ENCODE measurements around the gene ZC3H18.

The ZC3H18 gene

DNA sequence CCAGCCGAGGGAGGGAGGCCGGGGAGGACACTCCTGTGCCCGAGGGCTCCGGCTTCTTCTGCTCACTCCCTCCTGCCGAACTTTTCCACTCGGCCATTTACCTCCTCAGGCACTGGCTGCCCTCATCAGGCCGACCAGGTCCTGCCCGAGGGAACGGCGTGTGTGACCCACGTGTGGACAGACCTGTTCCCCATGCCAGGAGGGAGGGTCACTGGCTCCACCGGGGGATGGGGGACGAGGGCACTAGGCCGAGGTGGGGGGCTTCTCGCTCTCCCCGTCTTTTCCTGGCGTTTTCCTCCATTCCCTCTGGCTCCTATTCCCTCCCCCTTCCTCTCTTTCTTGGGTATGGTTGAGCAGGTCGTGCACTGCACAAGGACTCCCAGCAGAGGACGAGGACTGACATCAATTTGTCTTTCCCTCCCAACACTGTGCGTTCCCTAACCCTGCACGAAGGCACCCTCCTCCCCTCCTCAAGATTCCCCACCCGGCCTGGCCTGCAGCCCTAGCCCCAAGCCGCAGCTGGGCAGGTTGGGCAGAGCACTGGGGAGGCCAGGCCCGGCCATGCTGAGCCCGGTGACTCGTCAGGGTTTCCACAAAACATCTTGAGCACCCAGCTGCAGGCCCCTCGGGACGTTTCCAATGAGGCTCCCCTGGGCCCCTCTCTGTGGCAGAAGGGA lies 64.9 kb downstream of the ZC3H18 start:
- TF ChIP-seq EZH2 (IDR thresholded peaks at IDR 0.05) (no peak), FOXP2 (optimal IDR thresholded peaks at IDR 0.05; ENCODE audit: control extremely low read depth, extremely low read length, insufficient read depth) (no peak), POLR2AphosphoS5 (IDR thresholded peaks at IDR 0.05; ENCODE audit: borderline replicate concordance, low read depth, low read length) (no peak)
- no peaks in the 10 kb centered on the region for H3K9me3 ChIP-seq (ENCODE audit: low read depth, low read length)
- H3K36me3 ChIP-seq (ENCODE audit: insufficient read depth, low read length) = no peaks in the 10 kb centered on the region
- no peak overlapping the region for H3K4me3 ChIP-seq
- no peak overlapping the region for H3K27ac ChIP-seq
- no peak for DNase-seq (ENCODE audit: low read depth, low spot score)
- H3K9ac ChIP-seq (ENCODE audit: insufficient read length) = no peak overlapping the region

DNA sequence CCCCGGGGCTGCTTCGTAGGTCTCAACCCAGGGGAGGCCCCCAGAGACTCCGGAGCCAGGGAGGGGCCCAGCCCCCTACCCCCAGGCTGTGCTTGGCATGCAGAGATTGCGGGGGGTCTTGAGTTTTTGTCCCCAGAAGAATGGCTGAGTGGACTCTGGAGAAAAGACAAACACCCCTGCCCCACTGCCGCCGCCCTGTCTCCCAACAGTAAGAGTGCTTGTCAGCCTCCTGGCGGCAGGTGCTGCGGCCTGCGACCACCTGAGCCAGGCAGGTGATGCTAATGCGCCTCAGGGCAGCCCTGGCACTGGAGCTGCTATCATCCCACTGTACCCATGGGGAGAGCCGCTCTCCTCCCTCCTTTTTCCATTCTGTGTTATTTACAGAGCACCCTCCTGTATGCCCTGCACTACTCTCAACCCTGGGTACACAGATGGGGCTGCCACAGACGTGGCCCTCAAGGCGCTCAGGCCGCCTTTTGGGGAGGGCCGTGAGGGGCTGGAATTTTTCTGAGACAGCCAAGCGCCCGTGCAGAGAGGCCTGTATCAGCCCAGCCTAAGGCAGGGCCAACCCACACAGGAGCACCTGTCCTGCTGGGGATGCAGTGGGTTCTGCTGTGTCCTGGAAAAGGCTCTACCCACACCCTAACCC lies 65.6 kb downstream of the ZC3H18 start:
- Histone ChIP-seq H3K27ac (no peak overlapping the region), H3K9ac (ENCODE audit: insufficient read length) (no peak overlapping the region), H3K36me3 (ENCODE audit: insufficient read depth, low read length) (no peaks in the 10 kb centered on the region), H3K9me3 (ENCODE audit: low read depth, low read length) (no peaks in the 10 kb centered on the region), H3K4me3 (no peak overlapping the region)
- DNase-seq (ENCODE audit: low read depth, low spot score) = no peak
- TF ChIP-seq POLR2AphosphoS5 (IDR thresholded peaks at IDR 0.05; ENCODE audit: borderline replicate concordance, low read depth, low read length) = no peak
- TF ChIP-seq FOXP2 (optimal IDR thresholded peaks at IDR 0.05; ENCODE audit: control extremely low read depth, extremely low read length, insufficient read depth) = no peak
- no peak for TF ChIP-seq EZH2 (IDR thresholded peaks at IDR 0.05)

DNA sequence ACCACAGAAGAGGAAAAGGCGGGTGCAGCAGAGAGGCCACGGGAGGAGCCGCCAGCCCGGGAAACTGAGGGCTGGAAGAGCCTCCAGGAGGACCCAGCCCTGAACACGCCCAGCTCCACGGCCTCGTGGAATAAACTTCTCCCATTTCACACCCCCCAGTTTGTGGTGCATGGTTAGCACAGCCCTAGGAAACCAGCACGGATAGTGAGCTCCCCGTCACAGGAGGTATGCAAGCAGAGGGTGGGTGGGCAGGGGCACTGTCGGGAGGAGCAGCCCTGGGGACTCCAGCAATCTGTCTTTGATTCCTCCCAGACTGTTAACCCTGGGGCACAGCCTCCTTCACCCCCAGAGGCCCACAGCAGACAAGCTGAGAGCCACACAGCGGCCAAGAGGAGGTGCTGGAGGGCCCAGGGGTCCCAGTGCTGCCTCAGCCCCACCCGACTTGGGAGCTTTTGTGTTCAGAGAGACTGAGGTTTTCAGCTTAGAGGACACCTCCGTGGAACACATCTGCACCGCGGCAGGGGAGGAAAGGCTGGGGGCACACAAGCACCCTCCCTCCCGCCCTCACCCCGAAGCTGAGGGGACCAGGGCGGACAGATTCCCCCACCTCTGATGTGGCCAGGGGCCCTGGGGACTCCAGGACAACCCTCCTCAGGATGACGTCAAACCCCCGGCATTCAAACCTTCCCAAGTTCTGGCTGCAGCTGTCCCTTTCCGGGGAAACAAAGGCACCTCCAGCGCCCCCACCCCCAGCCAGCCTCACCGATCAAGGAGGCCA lies 66.5 kb downstream of the ZC3H18 start:
- no peak for DNase-seq (ENCODE audit: low read depth, low spot score)
- Histone ChIP-seq H3K36me3 (ENCODE audit: insufficient read depth, low read length) (no peaks in the 10 kb centered on the region), H3K9ac (ENCODE audit: insufficient read length) (no peak overlapping the region), H3K27ac (no peak overlapping the region), H3K4me3 (no peak overlapping the region), H3K9me3 (ENCODE audit: low read depth, low read length) (no peaks in the 10 kb centered on the region)
- TF ChIP-seq FOXP2 (optimal IDR thresholded peaks at IDR 0.05; ENCODE audit: control extremely low read depth, extremely low read length, insufficient read depth) (no peak), POLR2AphosphoS5 (IDR thresholded peaks at IDR 0.05; ENCODE audit: borderline replicate concordance, low read depth, low read length) (no peak), EZH2 (IDR thresholded peaks at IDR 0.05) (no peak)

DNA sequence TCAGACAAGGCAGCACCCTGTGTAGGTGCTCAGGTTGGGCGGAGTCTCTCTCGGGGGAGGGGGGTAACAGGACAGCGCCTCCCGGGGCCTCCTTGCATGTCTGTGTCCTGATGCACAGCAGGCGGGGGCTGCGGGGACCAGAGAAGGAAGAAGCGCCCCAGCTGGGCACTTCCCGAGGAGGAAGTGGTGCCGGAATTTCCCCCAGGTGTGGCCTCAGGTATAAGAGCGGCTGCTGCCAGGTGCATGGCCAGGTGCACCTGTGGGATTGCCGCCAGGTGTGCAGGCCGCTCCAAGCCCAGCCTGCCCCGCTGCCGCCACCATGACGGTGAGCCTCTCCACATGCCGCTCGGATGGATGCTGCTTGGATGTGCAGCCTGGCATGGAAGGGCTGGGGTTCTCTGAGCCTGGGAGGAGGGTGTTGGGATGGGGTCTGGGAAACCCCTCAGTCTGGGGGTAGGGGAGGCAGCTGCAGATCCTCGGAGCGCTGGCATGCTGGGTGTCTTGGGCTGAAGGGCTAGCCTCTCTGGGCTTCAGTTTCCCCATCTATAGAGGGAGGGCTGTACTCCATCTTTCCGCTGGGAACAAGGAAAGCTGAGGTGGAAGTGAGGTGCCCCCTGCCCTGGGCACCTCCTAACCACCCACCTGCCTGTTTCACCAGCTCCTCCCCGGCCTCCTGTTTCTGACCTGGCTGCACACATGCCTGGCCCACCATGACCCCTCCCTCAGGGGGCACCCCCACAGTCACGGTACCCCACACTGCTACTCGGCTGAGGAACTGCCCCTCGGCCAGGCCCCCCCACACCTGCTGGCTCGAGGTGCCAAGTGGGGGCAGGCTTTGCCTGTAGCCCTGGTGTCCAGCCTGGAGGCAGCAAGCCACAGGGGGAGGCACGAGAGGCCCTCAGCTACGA lies 68.4 kb downstream of the ZC3H18 start, which contains the start of gene IL17C:
IL17C (plus strand) TSS at position 250 of the 908 bp plus-strand sequence; CDS start at position 320, 70 bp downstream.
- Histone ChIP-seq H3K27ac (no peak within 1 kb of the TSS), H3K9me3 (ENCODE audit: low read depth, low read length) (no peaks in the 10 kb centered on the region), H3K36me3 (ENCODE audit: insufficient read depth, low read length) (no peaks in the 10 kb centered on the region), H3K4me3 (no peak within 1 kb of the TSS), H3K9ac (ENCODE audit: insufficient read length) (no peak within 1 kb of the TSS)
- no peak for TF ChIP-seq FOXP2 (optimal IDR thresholded peaks at IDR 0.05; ENCODE audit: control extremely low read depth, extremely low read length, insufficient read depth)
- TF ChIP-seq POLR2AphosphoS5 (IDR thresholded peaks at IDR 0.05; ENCODE audit: borderline replicate concordance, low read depth, low read length) = no peak
- no peak for TF ChIP-seq EZH2 (IDR thresholded peaks at IDR 0.05)
- no peak for DNase-seq (ENCODE audit: low read depth, low spot score)

DNA sequence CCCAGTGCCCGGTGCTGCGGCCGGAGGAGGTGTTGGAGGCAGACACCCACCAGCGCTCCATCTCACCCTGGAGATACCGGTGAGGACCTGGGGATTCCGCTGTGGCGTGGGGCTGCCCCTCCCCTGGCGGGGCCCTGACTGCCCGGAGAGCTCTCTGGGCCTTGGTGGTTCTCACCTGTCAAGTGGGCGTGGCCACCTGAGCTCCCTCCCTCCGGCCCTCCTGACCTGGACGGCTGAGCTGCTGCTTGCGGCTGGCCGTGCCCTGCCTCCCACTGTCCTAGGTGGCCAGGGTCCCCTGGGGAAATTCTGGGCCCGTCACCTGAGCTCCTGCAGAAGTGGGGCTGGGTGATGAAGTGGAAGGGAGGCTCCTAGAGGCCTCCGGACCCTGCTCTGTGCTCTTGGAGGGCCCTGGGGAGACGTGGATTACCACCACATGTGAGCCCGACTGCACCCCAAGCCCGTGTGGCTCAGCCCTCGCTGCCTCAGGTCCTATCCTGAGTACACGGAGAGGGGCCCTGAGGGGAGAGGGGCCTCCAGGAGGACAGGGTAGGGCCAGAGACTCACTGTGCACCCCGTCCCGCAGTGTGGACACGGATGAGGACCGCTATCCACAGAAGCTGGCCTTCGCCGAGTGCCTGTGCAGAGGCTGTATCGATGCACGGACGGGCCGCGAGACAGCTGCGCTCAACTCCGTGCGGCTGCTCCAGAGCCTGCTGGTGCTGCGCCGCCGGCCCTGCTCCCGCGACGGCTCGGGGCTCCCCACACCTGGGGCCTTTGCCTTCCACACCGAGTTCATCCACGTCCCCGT lies 69.2 kb downstream of the ZC3H18 start:
- H3K9ac ChIP-seq (ENCODE audit: insufficient read length) = no peak overlapping the region
- H3K4me3 ChIP-seq = no peak overlapping the region

DNA sequence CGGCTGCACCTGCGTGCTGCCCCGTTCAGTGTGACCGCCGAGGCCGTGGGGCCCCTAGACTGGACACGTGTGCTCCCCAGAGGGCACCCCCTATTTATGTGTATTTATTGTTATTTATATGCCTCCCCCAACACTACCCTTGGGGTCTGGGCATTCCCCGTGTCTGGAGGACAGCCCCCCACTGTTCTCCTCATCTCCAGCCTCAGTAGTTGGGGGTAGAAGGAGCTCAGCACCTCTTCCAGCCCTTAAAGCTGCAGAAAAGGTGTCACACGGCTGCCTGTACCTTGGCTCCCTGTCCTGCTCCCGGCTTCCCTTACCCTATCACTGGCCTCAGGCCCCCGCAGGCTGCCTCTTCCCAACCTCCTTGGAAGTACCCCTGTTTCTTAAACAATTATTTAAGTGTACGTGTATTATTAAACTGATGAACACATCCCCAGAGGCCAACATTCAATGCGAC lies 69.9 kb downstream of the ZC3H18 start:
- DNase-seq (ENCODE audit: low read depth, low spot score) = no peak
- Histone ChIP-seq H3K27ac (no peak overlapping the region), H3K9me3 (ENCODE audit: low read depth, low read length) (no peaks in the 10 kb centered on the region), H3K9ac (ENCODE audit: insufficient read length) (no peak overlapping the region), H3K36me3 (ENCODE audit: insufficient read depth, low read length) (no peaks in the 10 kb centered on the region), H3K4me3 (no peak overlapping the region)
- TF ChIP-seq EZH2 (IDR thresholded peaks at IDR 0.05) (no peak), POLR2AphosphoS5 (IDR thresholded peaks at IDR 0.05; ENCODE audit: borderline replicate concordance, low read depth, low read length) (no peak), FOXP2 (optimal IDR thresholded peaks at IDR 0.05; ENCODE audit: control extremely low read depth, extremely low read length, insufficient read depth) (no peak)

More for the DNA sequence above, 69.2 kb downstream of the ZC3H18 start:
- TF ChIP-seq FOXP2 (optimal IDR thresholded peaks at IDR 0.05; ENCODE audit: control extremely low read depth, extremely low read length, insufficient read depth) (no peak), EZH2 (IDR thresholded peaks at IDR 0.05) (no peak), POLR2AphosphoS5 (IDR thresholded peaks at IDR 0.05; ENCODE audit: borderline replicate concordance, low read depth, low read length) (no peak)
- Histone ChIP-seq H3K27ac (no peak overlapping the region), H3K9me3 (ENCODE audit: low read depth, low read length) (no peaks in the 10 kb centered on the region), H3K36me3 (ENCODE audit: insufficient read depth, low read length) (no peaks in the 10 kb centered on the region)
- no peak for DNase-seq (ENCODE audit: low read depth, low spot score)
